Trophoblast cell (in vitro differentiated cells and primary cell): ENCODE measurements around the gene RPL32.
A peak's percentile ranks its signal among the peaks of the same experiment; 100 is the strongest.

ENCODE experiments used
- DNase-seq, 2 donors: peaks; one replicate each; pipeline ENCODE4 v3.0.0-alpha.2; 2016
- H2AFZ ChIP-seq: 2 replicates; pipeline ENCODE4 v1.6.1; 2013; ENCODE audit warnings: low read length, moderate library complexity, mild to moderate bottlenecking; ENCODE audit not compliant: insufficient read depth, poor library complexity
- H2AK5ac ChIP-seq: 2 replicates; pipeline ENCODE4 v1.6.1; 2013; ENCODE audit warnings: mild to moderate bottlenecking, low read length
- H2BK120ac ChIP-seq: 2 replicates; pipeline ENCODE4 v1.6.1; 2013; ENCODE audit warnings: low read length, mild to moderate bottlenecking, moderate library complexity; ENCODE audit not compliant: insufficient read depth, poor library complexity
- H2BK12ac ChIP-seq: 2 replicates; pipeline ENCODE4 v1.6.1; 2013; ENCODE audit warnings: mild to moderate bottlenecking, low read length, moderate library complexity
- H2BK5ac ChIP-seq: 2 replicates; pipeline ENCODE4 v1.6.1; 2013; ENCODE audit warnings: low read length, low read depth, moderate library complexity, mild to moderate bottlenecking; ENCODE audit not compliant: poor library complexity
- H3K14ac ChIP-seq: 2 replicates; pipeline ENCODE4 v1.6.1; 2013; ENCODE audit warnings: mild to moderate bottlenecking, low read length
- H3K18ac ChIP-seq: 2 replicates; pipeline ENCODE4 v1.6.1; 2013; ENCODE audit warnings: mild to moderate bottlenecking, low read length
- H3K23ac ChIP-seq: 2 replicates; pipeline ENCODE4 v1.6.1; 2013; ENCODE audit warnings: low read length
- H3K27ac ChIP-seq: 2 replicates; pipeline ENCODE4 v1.5.1; 2013; ENCODE audit warnings: low read depth, mild to moderate bottlenecking, inconsistent platforms, low read length, moderate library complexity
- H3K27me3 ChIP-seq: 2 replicates; pipeline ENCODE4 v1.6.1; 2013; ENCODE audit warnings: inconsistent platforms, mild to moderate bottlenecking, low read length, moderate library complexity; ENCODE audit not compliant: insufficient read depth
- H3K36me3 ChIP-seq, 2 experiments: 1 replicate in 1 of 2; 2 replicates in 1 of 2; pipeline ENCODE4 v1.6.1; 2013; ENCODE audit warnings: low read length in 2 of 2, mild to moderate bottlenecking in 2 of 2, moderate library complexity in 1 of 2; ENCODE audit not compliant: insufficient read depth in 2 of 2, control insufficient read depth in 1 of 2
- H3K4ac ChIP-seq: 2 replicates; pipeline ENCODE4 v1.6.1; 2013; ENCODE audit warnings: low read depth, mild to moderate bottlenecking, low read length, moderate library complexity
- H3K4me1 ChIP-seq, 2 experiments: 1 replicate in 1 of 2; 2 replicates in 1 of 2; pipeline ENCODE4 v1.6.1; 2013; ENCODE audit warnings: low read length in 2 of 2, mild to moderate bottlenecking in 2 of 2, moderate library complexity in 1 of 2; ENCODE audit not compliant: insufficient read depth in 2 of 2, control insufficient read depth in 1 of 2
- H3K4me2 ChIP-seq: 2 replicates; pipeline ENCODE4 v1.6.1; 2013; ENCODE audit warnings: inconsistent platforms, mild to moderate bottlenecking, low read length, moderate library complexity
- H3K4me3 ChIP-seq: 2 replicates; pipeline ENCODE4 v1.5.1; 2013; ENCODE audit warnings: mild to moderate bottlenecking, low read depth, low read length, inconsistent platforms
- H3K79me1 ChIP-seq: one replicate; pipeline ENCODE4 v1.6.1; 2013; ENCODE audit warnings: low read length
- H3K79me2 ChIP-seq: 2 replicates; pipeline ENCODE4 v1.6.1; 2013; ENCODE audit warnings: low read length, mild to moderate bottlenecking; ENCODE audit not compliant: control insufficient read depth, insufficient read depth, poor library complexity
- H3K9ac ChIP-seq: 2 replicates; pipeline ENCODE4 v1.6.1; 2013; ENCODE audit warnings: mild to moderate bottlenecking, low read length
- H3K9me3 ChIP-seq: 2 replicates; pipeline ENCODE4 v1.6.1; 2013; ENCODE audit warnings: low read depth, mild to moderate bottlenecking, control low read depth, inconsistent platforms, low read length; ENCODE audit not compliant: insufficient read depth
- H4K12ac ChIP-seq: 2 replicates; pipeline ENCODE4 v1.6.1; 2013; ENCODE audit warnings: low read depth, mild to moderate bottlenecking, low read length, moderate library complexity
- H4K8ac ChIP-seq: 2 replicates; pipeline ENCODE4 v1.6.1; 2013; ENCODE audit warnings: low read depth, mild to moderate bottlenecking, low read length, moderate library complexity
- H4K91ac ChIP-seq: one replicate; pipeline ENCODE4 v1.6.1; 2013; ENCODE audit warnings: low read depth, mild to moderate bottlenecking, low read length, moderate library complexity
- WGBS: extraction: QIAGEN DNeasy Blood & Tissue Kit; methylation state at CpG from one replicate; pipeline ENCODE4 v1.1.7; 2013; ENCODE audit warnings: missing lambda C conversion rate; ENCODE audit not compliant: insufficient read length, insufficient coverage; ENCODE audit errors: extremely low coverage; 5-methylcytosine and 5-hydroxymethylcytosine counted together

The RPL32 gene

DNA sequence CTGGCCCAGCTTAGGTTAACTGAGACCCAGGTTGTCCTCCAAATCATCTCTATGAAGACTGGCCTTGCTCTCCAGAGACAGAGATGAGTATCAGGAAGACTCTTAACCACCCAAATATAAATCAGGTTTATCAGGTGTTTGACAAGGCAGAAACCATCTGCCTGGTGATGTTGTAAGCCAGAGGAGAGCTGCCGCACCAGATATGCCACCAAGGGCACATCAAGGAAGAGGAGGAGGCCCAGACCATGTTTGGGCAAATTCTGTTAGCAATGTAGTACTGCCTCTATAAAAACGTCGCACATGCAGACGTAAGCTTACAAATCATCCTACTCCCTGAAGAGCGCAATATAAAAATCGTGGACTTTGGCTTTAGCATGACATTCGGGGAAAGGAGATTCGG is 21.0 kb upstream of the RPL32 start:
- Histone ChIP-seq H3K23ac (no peak overlapping the region), H3K18ac (no peak overlapping the region), H3K4me2 (no peak overlapping the region), H3K27ac (no peak overlapping the region), H3K9me3 (peaks cover 15% of the 10 kb centered on the region), H4K8ac (no peak overlapping the region), H4K12ac (no peak overlapping the region), H2BK12ac (no peak overlapping the region), H3K4ac (no peak overlapping the region), H4K91ac (no peak overlapping the region), H2AFZ (no peak overlapping the region), H3K4me1 (no peaks in the 10 kb centered on the region), H2BK120ac (no peak overlapping the region), H3K4me3 (no peak overlapping the region), H3K14ac (no peak overlapping the region), H3K27me3 (no peaks in the 10 kb centered on the region), H2AK5ac (no peak overlapping the region), H3K79me2 (no peaks in the 10 kb centered on the region), H3K9ac (no peak overlapping the region), H2BK5ac (no peak overlapping the region), H3K36me3 (no peaks in the 10 kb centered on the region), H3K79me1 (no peaks in the 10 kb centered on the region)
- no CpG with 5 or more reads among the region's 8 CpGs for WGBS
- DNase-seq = no peak

DNA sequence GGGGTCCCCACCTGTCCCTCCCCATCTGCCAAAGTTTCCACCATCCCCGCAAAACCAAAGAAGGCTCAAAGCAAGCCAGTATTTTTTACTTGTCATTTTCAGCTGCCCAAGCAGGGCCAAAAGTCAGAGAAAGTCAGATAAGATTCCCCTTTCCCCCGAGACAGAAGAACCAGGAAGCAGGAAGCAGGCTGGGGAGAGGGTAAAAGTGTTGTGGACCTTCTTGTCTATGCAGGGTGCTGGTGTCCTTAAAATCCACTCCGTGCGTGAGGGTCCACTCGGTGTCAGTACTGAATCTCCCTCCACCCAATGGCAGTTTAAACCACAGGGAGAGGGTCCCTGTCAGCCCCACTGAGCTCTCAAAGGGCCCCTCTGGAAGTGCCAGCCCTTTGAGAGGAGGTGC is 20.2 kb upstream of the RPL32 start:
- H3K4me2 ChIP-seq = no peak overlapping the region
- whole genome bisulfite sequencing = no CpG with 5 or more reads among the region's 5 CpGs

DNA sequence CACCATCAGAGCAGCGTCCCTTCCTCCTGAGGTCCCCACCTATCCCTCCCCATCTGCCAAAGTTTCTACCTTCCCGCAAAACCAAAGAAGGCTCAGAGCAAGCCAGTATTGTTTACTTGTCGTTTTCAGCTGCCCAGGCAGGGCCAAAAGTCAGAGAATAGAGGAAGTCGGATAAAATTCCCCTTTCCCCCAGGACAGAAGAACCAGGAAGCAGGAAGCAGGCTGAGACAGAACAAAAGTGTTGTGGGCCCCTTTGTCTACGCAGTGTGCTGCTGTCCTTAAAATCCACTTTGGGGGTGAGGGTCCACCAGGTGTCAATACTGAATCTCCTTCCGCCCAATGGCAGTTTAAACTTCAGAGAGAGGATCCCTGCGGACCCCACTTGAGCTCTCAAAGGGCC is 18.5 kb upstream of the RPL32 start:
- peak overlapping the region; percentile 13 for H2AFZ ChIP-seq
- H3K4me1 ChIP-seq = peaks cover 0 to 2% of the 10 kb centered on the region in 2 experiments
- no peak overlapping the region for H3K14ac ChIP-seq
- no peaks in the 10 kb centered on the region for H3K36me3 ChIP-seq
- no peaks in the 10 kb centered on the region for H3K79me2 ChIP-seq
- H2AK5ac ChIP-seq = no peak overlapping the region
- WGBS = no CpG with 5 or more reads among the region's 7 CpGs
- no peaks in the 10 kb centered on the region for H3K27me3 ChIP-seq
- H2BK120ac ChIP-seq = no peak overlapping the region
- H3K4me3 ChIP-seq = no peak overlapping the region
- no peak overlapping the region for H3K23ac ChIP-seq
- H3K9me3 ChIP-seq = peaks cover 5% of the 10 kb centered on the region
- no peak overlapping the region for H2BK5ac ChIP-seq
- H3K79me1 ChIP-seq = no peaks in the 10 kb centered on the region
- no peak overlapping the region for H3K27ac ChIP-seq
- H4K91ac ChIP-seq = peak overlapping the region; percentile 21
- DNase-seq = no peak
- H3K9ac ChIP-seq = no peak overlapping the region
- H4K8ac ChIP-seq = no peak overlapping the region
- no peak overlapping the region for H3K4ac ChIP-seq
- no peak overlapping the region for H4K12ac ChIP-seq
- H2BK12ac ChIP-seq = no peak overlapping the region
- no peak overlapping the region for H3K4me2 ChIP-seq
- no peak overlapping the region for H3K18ac ChIP-seq

More for the DNA sequence above, 20.2 kb upstream of the RPL32 start:
- H3K79me2 ChIP-seq = no peaks in the 10 kb centered on the region
- H2BK5ac ChIP-seq = no peak overlapping the region
- no peak overlapping the region for H2BK120ac ChIP-seq
- H2AFZ ChIP-seq = no peak overlapping the region
- no peak overlapping the region for H3K4ac ChIP-seq
- H4K91ac ChIP-seq = no peak overlapping the region
- no peak overlapping the region for H4K8ac ChIP-seq
- DNase-seq = no peak
- peaks cover 15% of the 10 kb centered on the region for H3K9me3 ChIP-seq
- H3K14ac ChIP-seq = no peak overlapping the region
- H4K12ac ChIP-seq = no peak overlapping the region
- H3K4me3 ChIP-seq = no peak overlapping the region
- no peak overlapping the region for H3K9ac ChIP-seq
- H3K4me1 ChIP-seq = peaks cover 0 to 2% of the 10 kb centered on the region in 2 experiments
- no peak overlapping the region for H2BK12ac ChIP-seq
- no peaks in the 10 kb centered on the region for H3K36me3 ChIP-seq
- no peak overlapping the region for H3K18ac ChIP-seq
- H2AK5ac ChIP-seq = no peak overlapping the region
- H3K79me1 ChIP-seq = no peaks in the 10 kb centered on the region
- H3K27me3 ChIP-seq = no peaks in the 10 kb centered on the region
- no peak overlapping the region for H3K23ac ChIP-seq
- no peak overlapping the region for H3K27ac ChIP-seq

DNA sequence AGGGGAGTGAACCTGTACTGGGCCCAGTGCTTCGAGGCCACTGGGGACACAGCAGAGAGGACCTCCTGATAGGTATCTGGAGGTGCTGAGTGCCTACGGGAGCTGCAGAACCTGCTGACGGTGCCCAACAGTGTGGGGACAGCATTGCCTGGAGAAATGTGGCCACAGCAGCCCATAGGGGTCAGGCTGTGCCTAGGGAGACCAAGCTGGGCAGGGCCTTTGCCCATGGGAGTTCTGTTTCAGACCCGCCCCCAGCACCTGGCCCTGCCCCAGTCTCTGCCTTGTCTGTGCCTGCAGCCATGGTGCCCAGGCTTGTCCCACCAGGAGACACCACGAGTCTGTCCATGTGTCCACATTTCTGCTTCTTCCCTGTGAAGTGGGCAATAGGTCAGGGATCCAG is 15.3 kb upstream of the RPL32 start:
- H3K4me3 ChIP-seq = no peak overlapping the region
- H3K4me1 ChIP-seq = peaks cover 3 to 4% of the 10 kb centered on the region in 2 experiments
- no peak overlapping the region for H2AK5ac ChIP-seq
- H3K4ac ChIP-seq = no peak overlapping the region
- no peak for DNase-seq
- H2AFZ ChIP-seq = no peak overlapping the region
- no peaks in the 10 kb centered on the region for H3K79me1 ChIP-seq
- H4K91ac ChIP-seq = no peak overlapping the region
- no peak overlapping the region for H3K27ac ChIP-seq
- H4K8ac ChIP-seq = no peak overlapping the region
- no peak overlapping the region for H4K12ac ChIP-seq
- H3K9ac ChIP-seq = no peak overlapping the region
- H3K4me2 ChIP-seq = no peak overlapping the region
- no peak overlapping the region for H3K18ac ChIP-seq
- peaks cover 1% of the 10 kb centered on the region for H3K9me3 ChIP-seq
- H3K36me3 ChIP-seq = no peaks in the 10 kb centered on the region
- H3K14ac ChIP-seq = no peak overlapping the region
- H3K27me3 ChIP-seq = no peaks in the 10 kb centered on the region
- WGBS = no CpG with 5 or more reads among the region's 5 CpGs
- no peaks in the 10 kb centered on the region for H3K79me2 ChIP-seq
- no peak overlapping the region for H2BK5ac ChIP-seq
- H2BK120ac ChIP-seq = no peak overlapping the region
- H3K23ac ChIP-seq = peak overlapping the region; percentile 56
- H2BK12ac ChIP-seq = no peak overlapping the region
